Osteoblast (primary cell): ENCODE data around the gene ADTRP. TPM values are rescaled to one million over a fixed set of nuclear protein-coding genes. Genes with fewer than 3 reads are reported as not detected.

ENCODE experiments used
- DNase-seq: peaks from one replicate; pipeline ENCODE4 v3.0.0; 2011; ENCODE audit warnings: low spot score, mixed read lengths; ENCODE audit not compliant: insufficient read length; ENCODE audit errors: missing footprints
- H2AFZ ChIP-seq: 2 replicates; pipeline ENCODE4 v1.6.0; 2011; ENCODE audit warnings: mild to moderate bottlenecking, low read length
- H3K27ac ChIP-seq: 2 replicates; pipeline ENCODE4 v1.5.1; 2011; ENCODE audit warnings: mild to moderate bottlenecking, low read depth, low read length, moderate library complexity
- H3K27me3 ChIP-seq: 2 replicates; pipeline ENCODE4 v1.6.0; 2012; ENCODE audit warnings: mild to moderate bottlenecking, control low read depth, inconsistent platforms, low read length, moderate library complexity; ENCODE audit not compliant: insufficient read depth
- H3K36me3 ChIP-seq: 2 replicates; pipeline ENCODE4 v1.5.1; 2011; ENCODE audit warnings: mild to moderate bottlenecking, low read length, control low read depth, moderate library complexity; ENCODE audit not compliant: insufficient read depth
- H3K4me1 ChIP-seq: 2 replicates; pipeline ENCODE4 v1.5.1; 2011; ENCODE audit warnings: mild to moderate bottlenecking, low read length, control low read depth, moderate library complexity; ENCODE audit not compliant: insufficient read depth
- H3K4me2 ChIP-seq: 2 replicates; pipeline ENCODE4 v1.6.0; 2011; ENCODE audit warnings: mild to moderate bottlenecking, low read length; ENCODE audit not compliant: insufficient read depth
- H3K4me3 ChIP-seq: fragments of 200-600 bp; sonication (generic); 3 replicates; pipeline ENCODE4 v1.5.1; 2012; ENCODE audit warnings: mild to moderate bottlenecking, low read length, inconsistent platforms; ENCODE audit not compliant: insufficient read depth
- H3K79me2 ChIP-seq: 2 replicates; pipeline ENCODE4 v1.6.0; 2012; ENCODE audit warnings: mild to moderate bottlenecking, low read length, control low read depth, inconsistent platforms; ENCODE audit not compliant: insufficient read depth
- H3K9me3 ChIP-seq: 2 replicates; pipeline ENCODE4 v1.5.1; 2011; ENCODE audit warnings: low read depth, low read length, control low read depth
- H4K20me1 ChIP-seq: 2 replicates; pipeline ENCODE4 v1.6.0; 2012; ENCODE audit warnings: mild to moderate bottlenecking, low read length, control low read depth; ENCODE audit not compliant: insufficient read depth
- CTCF ChIP-seq: IDR thresholded peaks from 2 replicates; pipeline ENCODE4 v1.5.1; 2011; ENCODE audit warnings: mild to moderate bottlenecking, low read depth, low read length, moderate library complexity; ENCODE audit errors: extremely low read depth
- total RNA-seq: library from RNA; depleted of rRNA; stranded (reverse); fragments of >200 nt; gene quantifications from 2 replicates; pipeline ENCODE4 v1.2.3, GENCODE V29; 2012

The ADTRP gene
- total RNA-seq, 1 donor, result 0.72 TPM

GRCh38 chr6:11798538-11798937 lies 19.9 kb upstream of the ADTRP start:
- Histone ChIP-seq H3K4me3 (no peak overlapping the region), H3K4me2 (no peak overlapping the region), H3K79me2 (no peaks in the 10 kb centered on the region), H3K27me3 (no peaks in the 10 kb centered on the region), H3K27ac (no peak overlapping the region), H3K36me3 (no peaks in the 10 kb centered on the region), H3K9me3 (no peaks in the 10 kb centered on the region), H2AFZ (no peak overlapping the region), H4K20me1 (no peaks in the 10 kb centered on the region), H3K4me1 (no peaks in the 10 kb centered on the region)
- no peak for TF ChIP-seq CTCF
- DNase-seq, result no peak

GRCh38 chr6:11798096-11798495 lies 19.5 kb upstream of the ADTRP start:
- Histone ChIP-seq H3K27ac (no peak overlapping the region), H3K27me3 (no peaks in the 10 kb centered on the region), H3K4me2 (no peak overlapping the region), H3K4me1 (no peaks in the 10 kb centered on the region), H4K20me1 (no peaks in the 10 kb centered on the region), H3K4me3 (no peak overlapping the region), H3K9me3 (no peaks in the 10 kb centered on the region), H3K79me2 (no peaks in the 10 kb centered on the region), H2AFZ (no peak overlapping the region), H3K36me3 (no peaks in the 10 kb centered on the region)
- no peak for TF ChIP-seq CTCF
- DNase-seq, result no peak

GRCh38 chr6:11796829-11797228 lies 18.2 kb upstream of the ADTRP start:
- H2AFZ ChIP-seq, result no peak overlapping the region
- no peaks in the 10 kb centered on the region for H3K27me3 ChIP-seq
- H3K4me1 ChIP-seq, result no peaks in the 10 kb centered on the region
- H3K27ac ChIP-seq, result no peak overlapping the region
- H4K20me1 ChIP-seq, result no peaks in the 10 kb centered on the region
- H3K9me3 ChIP-seq, result no peaks in the 10 kb centered on the region
- TF ChIP-seq CTCF, result no peak
- no peak overlapping the region for H3K4me2 ChIP-seq
- H3K4me3 ChIP-seq, result no peak overlapping the region
- no peaks in the 10 kb centered on the region for H3K79me2 ChIP-seq
- DNase-seq, result no peak
- H3K36me3 ChIP-seq, result no peaks in the 10 kb centered on the region

- no peaks in the 10 kb centered on the region for H3K36me3 ChIP-seq
- no peak for DNase-seq
- peak overlapping the region; percentile 73 for H2AFZ ChIP-seq
- H3K4me1 ChIP-seq, result no peaks in the 10 kb centered on the region
- no peaks in the 10 kb centered on the region for H3K9me3 ChIP-seq
- TF ChIP-seq CTCF, result no peak
- no peaks in the 10 kb centered on the region for H3K79me2 ChIP-seq
- H4K20me1 ChIP-seq, result no peaks in the 10 kb centered on the region
- H3K4me3 ChIP-seq, result no peak overlapping the region
- H3K27me3 ChIP-seq, result no peaks in the 10 kb centered on the region
- H3K27ac ChIP-seq, result no peak overlapping the region
- peak overlapping the region; percentile 60 for H3K4me2 ChIP-seq
Observed at GRCh38 chr6:11795403-11795802, 16.8 kb upstream of the ADTRP start.
